ENCODE results near the gene SLC7A6OS. TPM values are rescaled to one million over a fixed set of nuclear protein-coding genes. Genes with fewer than 3 reads are reported as not detected.

SLC7A6OS gene
- total RNA-seq, 1 experiment from 2014 or later: 16.4 TPM

GRCh38 chr16:68306633-68307032 is 4.1 kb downstream of the SLC7A6OS start:
- Histone ChIP-seq H3K4me3 (replicated peaks in 1 of 2; ENCODE audit: low read depth in 1 of 2, low read length in 2 of 2) (no peak overlapping the region), H3K9me3 (ENCODE audit: control insufficient read depth in 1 of 2, insufficient read depth in 1 of 2, low read depth in 1 of 2, low read length in 2 of 2) (no peaks in the 10 kb centered on the region), H3K4me1 (ENCODE audit: control insufficient read depth in 1 of 2, insufficient read depth in 2 of 2, low read length in 2 of 2) (peaks cover 7 to 12% of the 10 kb centered on the region in 2 experiments; a peak in 3 of 4 replicates), H4K20me1 (ENCODE audit: insufficient read depth) (no peaks in the 10 kb centered on the region), H3K9ac (ENCODE audit: low read length) (no peak overlapping the region), H3K9me2 (ENCODE audit: insufficient read depth) (no peaks in the 10 kb centered on the region), H3K36me3 (ENCODE audit: control insufficient read depth in 1 of 2, insufficient read depth in 2 of 2, low read length in 2 of 2) (peaks cover 24 to 39% of the 10 kb centered on the region in 2 experiments), H2AFZ (ENCODE audit: low read depth, low read length, poor library complexity, severe bottlenecking) (no peak overlapping the region), H3K79me2 (ENCODE audit: insufficient read depth, low read length) (peaks cover 60% of the 10 kb centered on the region), H3K27me3 (ENCODE audit: insufficient read depth, low read length) (no peaks in the 10 kb centered on the region), H3K27ac (ENCODE audit: low read depth, low read length) (no peak overlapping the region), H3K4me2 (ENCODE audit: low read length) (no peak overlapping the region)
- intact Hi-C loops (cut with micrococcal nuclease): no loop called here
- ChIA-PET POLR2A (interaction anchor here (0.6 kb wide), 1 partner anchor 222 kb away, joined by 4 read pairs; no protein-coding TSS in a partner anchor), RAD21 (ENCODE audit: low non-redundant PET in 1 of 2, low total read pairs in 2 of 2, uncharacterized antibody in 2 of 2, unreplicated experiment in 2 of 2) (no interaction called here), CTCF (no interaction called here)
- no peak for DNase-seq (ENCODE audit: low read depth, low spot score)
- TF ChIP-seq POLR2A (IDR thresholded peaks at IDR 0.05; ENCODE audit: borderline replicate concordance, extremely low read depth, insufficient read depth, insufficient read length) (no peak), EZH2 (IDR thresholded peaks at IDR 0.05) (no peak), CEBPB (IDR thresholded peaks at IDR 0.05; ENCODE audit: low read depth) (no peak), FOSL1 (IDR thresholded peaks at IDR 0.05; ENCODE audit: low read depth) (no peak), POLR2AphosphoS5 (IDR thresholded peaks at IDR 0.05; ENCODE audit: low read depth, low read length) (no peak), ATF3 (IDR thresholded peaks at IDR 0.05) (no peak), CTCF (IDR thresholded peaks at IDR 0.05 in 2 of 3, conservative IDR thresholded peaks at IDR 0.05 in 1 of 3; ENCODE audit: borderline replicate concordance in 1 of 3, insufficient read depth in 1 of 3, low read depth in 2 of 3, low read length in 2 of 3) (no peak), JUND (IDR thresholded peaks at IDR 0.05) (no peak), ELF1 (IDR thresholded peaks at IDR 0.05; ENCODE audit: borderline replicate concordance, low read depth) (no peak), MAX (IDR thresholded peaks at IDR 0.05) (no peak), TCF7L2 (IDR thresholded peaks at IDR 0.05; ENCODE audit: borderline replicate concordance, extremely low read depth, insufficient read depth, insufficient read length) (no peak), RAD21 (IDR thresholded peaks at IDR 0.05; ENCODE audit: low read depth) (no peak), ZNF274 (IDR thresholded peaks at IDR 0.05; ENCODE audit: low read depth, low read length) (no peak), EZH2phosphoT487 (IDR thresholded peaks at IDR 0.05; ENCODE audit: borderline replicate concordance) (no peak), YY1 (IDR thresholded peaks at IDR 0.05; ENCODE audit: extremely low read depth, insufficient replicate concordance, low read depth, low read length) (no peak), CBX3 (IDR thresholded peaks at IDR 0.05; ENCODE audit: low read depth) (no peak), SRF (IDR thresholded peaks at IDR 0.05; ENCODE audit: low read depth) (no peak), SIN3A (IDR thresholded peaks at IDR 0.05; ENCODE audit: low read depth) (no peak)
- TF ChIP-seq, protein P1, sequence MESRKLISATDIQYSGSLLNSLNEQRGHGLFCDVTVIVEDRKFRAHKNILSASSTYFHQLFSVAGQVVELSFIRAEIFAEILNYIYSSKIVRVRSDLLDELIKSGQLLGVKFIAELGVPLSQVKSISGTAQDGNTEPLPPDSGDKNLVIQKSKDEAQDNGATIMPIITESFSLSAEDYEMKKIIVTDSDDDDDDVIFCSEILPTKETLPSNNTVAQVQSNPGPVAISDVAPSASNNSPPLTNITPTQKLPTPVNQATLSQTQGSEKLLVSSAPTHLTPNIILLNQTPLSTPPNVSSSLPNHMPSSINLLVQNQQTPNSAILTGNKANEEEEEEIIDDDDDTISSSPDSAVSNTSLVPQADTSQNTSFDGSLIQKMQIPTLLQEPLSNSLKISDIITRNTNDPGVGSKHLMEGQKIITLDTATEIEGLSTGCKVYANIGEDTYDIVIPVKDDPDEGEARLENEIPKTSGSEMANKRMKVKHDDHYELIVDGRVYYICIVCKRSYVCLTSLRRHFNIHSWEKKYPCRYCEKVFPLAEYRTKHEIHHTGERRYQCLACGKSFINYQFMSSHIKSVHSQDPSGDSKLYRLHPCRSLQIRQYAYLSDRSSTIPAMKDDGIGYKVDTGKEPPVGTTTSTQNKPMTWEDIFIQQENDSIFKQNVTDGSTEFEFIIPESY (IDR thresholded peaks at IDR 0.05; ENCODE audit: extremely low read depth, insufficient replicate concordance, low read length): no peak
- TF ChIP-seq, protein P2, sequence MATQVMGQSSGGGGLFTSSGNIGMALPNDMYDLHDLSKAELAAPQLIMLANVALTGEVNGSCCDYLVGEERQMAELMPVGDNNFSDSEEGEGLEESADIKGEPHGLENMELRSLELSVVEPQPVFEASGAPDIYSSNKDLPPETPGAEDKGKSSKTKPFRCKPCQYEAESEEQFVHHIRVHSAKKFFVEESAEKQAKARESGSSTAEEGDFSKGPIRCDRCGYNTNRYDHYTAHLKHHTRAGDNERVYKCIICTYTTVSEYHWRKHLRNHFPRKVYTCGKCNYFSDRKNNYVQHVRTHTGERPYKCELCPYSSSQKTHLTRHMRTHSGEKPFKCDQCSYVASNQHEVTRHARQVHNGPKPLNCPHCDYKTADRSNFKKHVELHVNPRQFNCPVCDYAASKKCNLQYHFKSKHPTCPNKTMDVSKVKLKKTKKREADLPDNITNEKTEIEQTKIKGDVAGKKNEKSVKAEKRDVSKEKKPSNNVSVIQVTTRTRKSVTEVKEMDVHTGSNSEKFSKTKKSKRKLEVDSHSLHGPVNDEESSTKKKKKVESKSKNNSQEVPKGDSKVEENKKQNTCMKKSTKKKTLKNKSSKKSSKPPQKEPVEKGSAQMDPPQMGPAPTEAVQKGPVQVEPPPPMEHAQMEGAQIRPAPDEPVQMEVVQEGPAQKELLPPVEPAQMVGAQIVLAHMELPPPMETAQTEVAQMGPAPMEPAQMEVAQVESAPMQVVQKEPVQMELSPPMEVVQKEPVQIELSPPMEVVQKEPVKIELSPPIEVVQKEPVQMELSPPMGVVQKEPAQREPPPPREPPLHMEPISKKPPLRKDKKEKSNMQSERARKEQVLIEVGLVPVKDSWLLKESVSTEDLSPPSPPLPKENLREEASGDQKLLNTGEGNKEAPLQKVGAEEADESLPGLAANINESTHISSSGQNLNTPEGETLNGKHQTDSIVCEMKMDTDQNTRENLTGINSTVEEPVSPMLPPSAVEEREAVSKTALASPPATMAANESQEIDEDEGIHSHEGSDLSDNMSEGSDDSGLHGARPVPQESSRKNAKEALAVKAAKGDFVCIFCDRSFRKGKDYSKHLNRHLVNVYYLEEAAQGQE (IDR thresholded peaks at IDR 0.05; ENCODE audit: low read depth): no peak
- ATAC-seq: no peak
- BruUV-seq (replicated peaks): no TSS peak
